Upper lobe of left lung (tissue), 4 donors: ENCODE data around the gene SYN1.

Experiments
- CTCF ChIP-seq, 6 experiments: fragments of 450-650 bp in 4 of 6; fragments of 200-600 bp in 2 of 6; sonication (generic) in 2 of 6; IDR thresholded peaks; one replicate each; pipeline ENCODE4 v1.5.1; 2016 to 2019; ENCODE audit warnings: antibody characterized with exemption in 6 of 6
- EP300 ChIP-seq, 4 donors: sonication (generic); formaldehyde crosslinking; IDR thresholded peaks; one replicate each; pipeline ENCODE4 v1.5.1; 2017; ENCODE audit warnings: antibody characterized with exemption in 4 of 4, control low read depth in 2 of 4
- POLR2A ChIP-seq, 4 donors: fragments of 450-650 bp; IDR thresholded peaks; one replicate each; pipeline ENCODE4 v1.5.1; 2016 to 2017; ENCODE audit warnings: antibody characterized with exemption in 4 of 4, mild to moderate bottlenecking in 2 of 4
- POLR2AphosphoS5 ChIP-seq, 2 donors: sonication (generic); formaldehyde crosslinking; IDR thresholded peaks; one replicate each; pipeline ENCODE4 v1.5.1; 2017; ENCODE audit warnings: antibody characterized with exemption in 2 of 2

- no peak for TF ChIP-seq CTCF (IDR thresholded peaks at IDR 0.05)
- TF ChIP-seq POLR2A (IDR thresholded peaks at IDR 0.05): no peak
- TF ChIP-seq POLR2AphosphoS5 (IDR thresholded peaks at IDR 0.05): no peak
- no peak for TF ChIP-seq EP300 (IDR thresholded peaks at IDR 0.05)
These were observed 33.4 kb downstream of the SYN1 start for GRCh38 chrX:47586043-47586787.
